Medulla oblongata (tissue), 1 donor: Measurements from ENCODE around the gene MAGEB2.
"Not testable (repeated sequence)": the region's sequence is repeated elsewhere in the genome, so short reads cannot be mapped to it uniquely, and the experiment has no call there.

Experiments used
- DNase-seq: peaks from one replicate; pipeline ENCODE4 v3.0.0-alpha.2; 2015; ENCODE audit errors: extremely low spot score

Gene MAGEB2, protein sequence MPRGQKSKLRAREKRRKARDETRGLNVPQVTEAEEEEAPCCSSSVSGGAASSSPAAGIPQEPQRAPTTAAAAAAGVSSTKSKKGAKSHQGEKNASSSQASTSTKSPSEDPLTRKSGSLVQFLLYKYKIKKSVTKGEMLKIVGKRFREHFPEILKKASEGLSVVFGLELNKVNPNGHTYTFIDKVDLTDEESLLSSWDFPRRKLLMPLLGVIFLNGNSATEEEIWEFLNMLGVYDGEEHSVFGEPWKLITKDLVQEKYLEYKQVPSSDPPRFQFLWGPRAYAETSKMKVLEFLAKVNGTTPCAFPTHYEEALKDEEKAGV

GRCh38 chrX:30215357-30215843 is at the start of gene MAGEB2:
TSS of gene MAGEB2 (plus strand) at chrX:30215563. CDS start at chrX:30218581, 3,018 bp downstream.
- no peak for DNase-seq

DNA sequence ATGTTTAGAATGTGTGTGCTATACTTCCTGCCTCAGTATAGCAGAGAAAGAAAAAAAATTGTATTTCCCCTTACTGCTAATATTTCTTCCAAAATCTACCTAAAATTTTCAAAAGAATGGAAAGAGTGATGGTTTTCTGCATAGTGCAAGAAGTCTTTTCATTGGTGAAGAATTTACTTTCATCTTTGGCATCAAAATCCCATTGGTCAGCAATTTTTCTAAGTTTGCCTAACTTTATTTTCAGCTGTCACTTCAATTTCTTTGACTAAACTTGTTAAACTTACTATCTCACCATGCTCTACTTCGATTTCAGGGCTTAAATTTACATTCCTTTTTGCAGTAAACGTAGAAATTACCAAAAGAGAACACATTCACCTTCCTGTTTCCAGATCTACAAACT is 44.5 kb upstream of the MAGEB2 start:
- no peak for DNase-seq

GRCh38 chrX:30181353-30181752 is 34.0 kb upstream of the MAGEB2 start:
- no peak for DNase-seq

- no peak for DNase-seq
Observed at GRCh38 chrX:30183554-30183953, 31.8 kb upstream of the MAGEB2 start.

DNA sequence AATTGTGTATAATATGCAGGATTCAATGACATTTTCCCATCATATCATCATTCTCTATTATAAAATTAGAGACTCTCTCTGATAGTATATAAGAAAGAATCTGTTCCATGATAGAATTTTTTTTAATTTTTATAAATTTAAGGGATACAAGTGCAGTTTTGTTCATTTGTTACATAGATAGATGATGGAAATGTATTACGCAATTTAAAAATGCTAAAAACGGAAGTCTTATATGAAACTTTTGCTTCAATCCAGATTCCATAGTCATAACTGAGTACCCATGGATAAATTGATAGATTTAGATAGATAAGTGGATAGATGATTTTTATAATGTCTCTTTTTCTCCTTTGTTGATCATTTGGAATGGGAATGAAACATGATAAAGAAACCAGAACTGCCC is 24.9 kb upstream of the MAGEB2 start:
- DNase-seq, result no peak

DNA sequence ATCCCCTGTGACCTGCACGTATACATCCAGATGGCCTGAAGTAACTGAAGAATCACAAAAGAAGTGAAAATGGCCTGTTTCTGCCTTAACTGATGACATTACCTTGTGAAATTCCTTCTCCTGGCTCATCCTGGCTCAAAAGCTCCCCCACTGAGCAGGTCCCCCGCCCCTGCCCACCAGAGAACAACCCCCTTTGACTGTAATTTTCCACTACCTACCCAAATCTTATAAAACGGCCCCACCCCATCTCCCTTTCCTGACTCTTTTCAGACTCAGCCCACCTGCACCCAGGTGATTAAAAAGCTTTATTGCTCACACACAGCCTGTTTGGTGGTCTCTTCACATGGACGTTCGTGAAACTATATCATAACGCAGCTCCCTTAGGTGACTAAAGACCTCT is 21.5 kb upstream of the MAGEB2 start:
- DNase-seq, result not testable (repeated sequence)

DNA sequence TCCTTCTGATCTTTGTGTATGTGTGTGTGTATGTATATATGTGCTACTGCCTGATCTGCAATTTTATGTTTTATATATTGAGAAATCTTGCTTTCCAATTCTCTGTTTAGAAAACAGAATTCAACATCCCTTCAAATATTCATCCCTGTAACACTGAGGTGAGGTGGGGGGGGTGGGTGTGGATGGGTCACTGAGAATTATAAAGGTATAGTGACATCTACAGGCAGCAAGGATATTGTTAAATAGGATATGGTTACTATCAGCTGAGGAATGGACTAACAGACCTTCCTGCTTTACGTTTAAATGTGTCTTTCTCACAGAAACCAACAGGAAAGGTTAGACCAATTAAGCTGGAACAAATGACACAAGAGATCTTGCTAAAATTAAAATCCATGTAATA is 19.0 kb upstream of the MAGEB2 start:
- DNase-seq, result no peak

- DNase-seq, result no peak
Observed at GRCh38 chrX:30212172-30212571, 3.2 kb upstream of the MAGEB2 start.

GRCh38 chrX:30217465-30217864 is 2.1 kb downstream of the MAGEB2 start:
- no peak for DNase-seq

GRCh38 chrX:30219372-30219771 is 4.0 kb downstream of the MAGEB2 start:
- DNase-seq, result no peak

GRCh38 chrX:30220661-30221060 is 5.3 kb downstream of the MAGEB2 start:
- no peak for DNase-seq

DNA sequence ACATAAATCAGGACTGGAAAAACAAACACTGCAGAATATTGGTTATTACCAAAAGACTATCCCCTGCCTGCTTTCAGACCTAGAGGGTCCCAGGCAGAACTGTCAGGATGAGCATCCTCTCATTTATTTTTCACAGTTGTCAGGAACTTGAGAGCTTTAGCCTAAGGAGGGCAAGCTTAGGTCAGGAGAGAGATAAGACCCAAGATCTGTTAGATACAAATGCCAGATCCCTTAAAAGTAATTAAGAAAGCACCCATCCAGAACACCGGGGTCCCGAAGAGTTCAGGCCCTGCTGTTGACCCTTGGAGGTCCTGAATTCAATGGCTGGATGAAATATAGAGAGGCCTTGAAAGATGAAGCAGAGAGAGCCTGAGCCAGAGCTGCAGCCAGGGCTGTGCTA is 9.2 kb downstream of the MAGEB2 start:
- no peak for DNase-seq

GRCh38 chrX:30228526-30228925 is 13.2 kb downstream of the MAGEB2 start:
- no peak for DNase-seq

GRCh38 chrX:30230395-30230794 is 15.0 kb downstream of the MAGEB2 start, which contains the start of gene MAGEB3:
TSS of gene MAGEB3 (plus strand) at chrX:30230657. CDS start at chrX:30235925, 5,268 bp downstream.
- no peak for DNase-seq

DNA sequence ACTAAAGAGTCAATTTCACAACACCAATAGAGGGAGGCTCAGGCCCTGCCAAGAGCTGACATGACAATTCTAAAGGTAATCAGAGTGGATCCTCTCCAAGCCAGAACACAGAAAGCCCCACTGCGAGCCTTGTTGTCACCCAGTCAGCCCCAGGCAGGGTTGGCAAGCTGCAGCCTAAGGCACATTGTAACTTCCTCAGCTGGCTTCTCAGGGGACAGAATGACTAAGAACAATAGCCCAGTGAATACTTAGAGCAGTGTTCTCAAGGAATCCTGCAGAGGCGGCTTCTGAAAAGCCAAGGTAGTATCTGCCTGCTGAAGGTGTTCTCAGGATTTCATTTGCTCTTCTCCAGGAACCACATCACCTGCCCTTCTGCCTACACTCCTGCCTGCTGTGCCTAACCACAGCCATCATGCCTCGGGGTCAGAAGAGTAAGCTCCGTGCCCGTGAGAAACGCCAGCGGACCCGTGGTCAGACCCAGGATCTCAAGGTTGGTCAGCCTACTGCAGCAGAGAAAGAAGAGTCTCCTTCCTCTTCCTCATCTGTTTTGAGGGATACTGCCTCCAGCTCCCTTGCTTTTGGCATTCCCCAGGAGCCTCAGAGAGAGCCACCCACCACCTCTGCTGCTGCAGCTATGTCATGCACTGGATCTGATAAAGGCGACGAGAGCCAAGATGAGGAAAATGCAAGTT is 26.5 kb downstream of the MAGEB2 start, which contains the start of gene MAGEB4:
MAGEB4 (plus strand) TSS at position 277 of the 692 bp plus-strand sequence; CDS start at position 413, 136 bp downstream.
- DNase-seq, result no peak

DNA sequence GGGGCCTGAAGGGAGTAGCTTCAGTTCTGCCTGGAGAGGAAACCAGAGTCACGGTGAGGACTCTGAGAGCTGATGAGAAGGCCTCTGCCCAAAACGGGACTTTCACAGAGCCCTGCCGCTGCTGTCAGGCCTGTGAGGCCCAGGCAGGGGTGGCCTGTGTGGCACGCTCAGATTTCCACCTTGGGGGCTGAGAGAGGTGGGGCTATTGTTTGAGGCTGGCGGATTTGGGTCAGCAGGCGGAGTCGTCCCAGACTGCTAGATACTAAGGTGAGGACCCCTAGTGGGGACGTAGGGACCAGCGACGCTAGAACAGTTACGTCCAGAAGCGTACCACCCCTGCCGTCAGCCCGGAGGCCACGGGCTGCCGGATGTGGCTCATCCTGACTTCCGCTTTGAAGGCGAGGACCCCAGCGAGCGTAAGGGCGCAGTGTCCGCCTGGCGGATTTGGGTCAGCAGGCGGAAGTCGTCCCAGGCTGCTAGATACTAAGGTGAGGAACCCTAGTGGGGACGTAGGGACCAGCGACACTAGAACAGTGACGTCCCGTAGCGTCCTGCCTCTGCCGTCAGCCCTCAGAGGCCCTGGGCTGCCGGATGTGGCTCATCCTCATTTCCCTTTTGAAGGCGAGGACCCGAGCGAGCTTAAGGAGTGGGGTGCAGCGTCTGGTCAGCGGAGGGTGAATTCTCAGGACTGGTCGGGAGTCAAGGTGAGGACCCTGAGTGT is 31.6 kb downstream of the MAGEB2 start, which contains the start of gene MAGEB1:
MAGEB1 (plus strand) TSS at position 378 of the 721 bp plus-strand sequence. CDS start 3,348 bp downstream, outside the sequence.
- no peak for DNase-seq

GRCh38 chrX:30248854-30249253 is 33.5 kb downstream of the MAGEB2 start:
- DNase-seq, result no peak

- no peak for DNase-seq
Observed at GRCh38 chrX:30253257-30253656, 37.9 kb downstream of the MAGEB2 start.

GRCh38 chrX:30259927-30260326 is 44.6 kb downstream of the MAGEB2 start:
- no peak for DNase-seq

DNA sequence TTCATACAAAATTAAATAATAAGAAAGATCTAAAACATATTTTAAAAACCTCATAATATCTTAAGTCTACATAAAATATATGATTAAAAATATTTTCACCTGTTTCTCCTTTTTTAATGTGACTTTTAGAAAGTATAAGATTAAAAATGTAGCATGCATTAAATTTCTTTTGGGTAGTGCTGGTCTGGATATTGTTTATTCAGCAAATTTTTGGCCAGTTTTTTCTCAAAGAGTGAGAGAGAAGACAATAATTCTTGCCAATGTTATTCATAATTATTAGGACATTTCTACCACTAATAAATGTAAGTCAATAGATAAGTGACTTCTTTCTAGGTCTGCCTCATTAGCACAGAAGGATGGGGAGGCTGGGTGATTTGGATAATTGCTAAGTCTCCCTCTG is 45.6 kb downstream of the MAGEB2 start:
- no peak for DNase-seq

DNA sequence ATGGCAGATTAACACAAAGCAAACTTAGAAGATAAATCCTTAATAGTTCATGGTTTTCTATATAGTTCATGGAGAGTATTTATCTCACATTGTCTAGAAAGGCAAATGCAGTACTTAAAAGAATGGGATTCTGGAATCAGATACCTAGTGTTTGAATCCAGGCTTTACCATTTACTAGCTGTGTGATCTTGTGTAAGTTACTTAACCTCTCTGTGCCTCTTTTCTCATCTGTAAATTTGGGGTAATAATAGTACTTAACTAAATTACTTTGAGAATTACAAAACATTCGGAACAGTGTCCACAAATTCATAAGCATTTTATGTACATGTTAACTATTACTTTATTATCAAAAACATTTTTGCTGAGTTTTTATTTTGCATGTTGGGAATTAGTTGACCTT is 47.4 kb downstream of the MAGEB2 start:
- no peak for DNase-seq
